ENCODE data around the gene DISC1. TPM values are rescaled to one million over a fixed set of nuclear protein-coding genes. Genes with fewer than 3 reads are reported as not detected.

The DISC1 gene
- polyA plus RNA-seq, 1 donor from 2014 or later: 0.84 TPM

GRCh38 chr1:231695439-231696255 lies 69.1 kb downstream of the DISC1 start:
- Histone ChIP-seq H3K9me2 (ENCODE audit: insufficient read depth, low read length) (no peaks in the 10 kb centered on the region), H2AFZ (ENCODE audit: low read depth, low read length) (no peak overlapping the region), H3K4me3 (ENCODE audit: low read length) (no peak overlapping the region), H3K27me3 (ENCODE audit: insufficient read depth, low read depth, low read length) (no peaks in the 10 kb centered on the region), H3K9me3 (ENCODE audit: low read length) (no peaks in the 10 kb centered on the region), H3K9ac (ENCODE audit: low read length) (no peak overlapping the region), H3K79me2 (replicated peaks; ENCODE audit: insufficient read depth, low read length) (no peaks in the 10 kb centered on the region), H3K4me2 (ENCODE audit: low read length) (no peak overlapping the region), H3K27ac (ENCODE audit: low read length) (no peak overlapping the region), H4K20me1 (ENCODE audit: insufficient read depth) (no peaks in the 10 kb centered on the region), H3K36me3 (ENCODE audit: insufficient read depth, low read length) (no peaks in the 10 kb centered on the region), H3F3A (ENCODE audit: insufficient read depth, low read length, poor library complexity, severe bottlenecking) (no peaks in the 10 kb centered on the region)
- TF ChIP-seq EZH2 (IDR thresholded peaks at IDR 0.05; ENCODE audit: borderline replicate concordance, insufficient read depth, low read length, poor library complexity, severe bottlenecking) (no peak), SMC3 (conservative IDR thresholded peaks at IDR 0.05; ENCODE audit: poor library complexity) (no peak), TAF1 (IDR thresholded peaks at IDR 0.05; ENCODE audit: low read depth) (no peak), EP300 (conservative IDR thresholded peaks at IDR 0.05; ENCODE audit: poor library complexity, severe bottlenecking) (no peak), MXI1 (conservative IDR thresholded peaks at IDR 0.05; ENCODE audit: poor library complexity, severe bottlenecking) (no peak)

GRCh38 chr1:231699784-231700183 lies 73.2 kb downstream of the DISC1 start:
- no peaks in the 10 kb centered on the region for H3F3A ChIP-seq (ENCODE audit: insufficient read depth, low read length, poor library complexity, severe bottlenecking)
- no peak overlapping the region for H3K4me3 ChIP-seq (ENCODE audit: low read length)
- no peak overlapping the region for H3K27ac ChIP-seq (ENCODE audit: low read length)
- no peak overlapping the region for H2AFZ ChIP-seq (ENCODE audit: low read depth, low read length)
- no peaks in the 10 kb centered on the region for H3K27me3 ChIP-seq (ENCODE audit: insufficient read depth, low read depth, low read length)
- TF ChIP-seq POLR2AphosphoS5 (IDR thresholded peaks at IDR 0.05) (no peak), TAF1 (IDR thresholded peaks at IDR 0.05; ENCODE audit: low read depth) (no peak), EP300 (conservative IDR thresholded peaks at IDR 0.05; ENCODE audit: poor library complexity, severe bottlenecking) (no peak), SMC3 (conservative IDR thresholded peaks at IDR 0.05; ENCODE audit: poor library complexity) (no peak), CTCF (IDR thresholded peaks at IDR 0.05; ENCODE audit: poor library complexity, severe bottlenecking) (no peak), RAD21 (conservative IDR thresholded peaks at IDR 0.05) (no peak), REST (IDR thresholded peaks at IDR 0.05; ENCODE audit: borderline replicate concordance) (no peak), EZH2 (IDR thresholded peaks at IDR 0.05; ENCODE audit: borderline replicate concordance, insufficient read depth, low read length, poor library complexity, severe bottlenecking) (no peak), MXI1 (conservative IDR thresholded peaks at IDR 0.05; ENCODE audit: poor library complexity, severe bottlenecking) (no peak)
- no peak overlapping the region for H3K4me2 ChIP-seq (ENCODE audit: low read length)
- H3K79me2 ChIP-seq (replicated peaks; ENCODE audit: insufficient read depth, low read length): no peaks in the 10 kb centered on the region
- no peaks in the 10 kb centered on the region for H4K20me1 ChIP-seq (ENCODE audit: insufficient read depth)
- no peaks in the 10 kb centered on the region for H3K9me3 ChIP-seq (ENCODE audit: low read length)
- no peaks in the 10 kb centered on the region for H3K9me2 ChIP-seq (ENCODE audit: insufficient read depth, low read length)
- H3K36me3 ChIP-seq (ENCODE audit: insufficient read depth, low read length): no peaks in the 10 kb centered on the region
- H3K9ac ChIP-seq (ENCODE audit: low read length): no peak overlapping the region

Data from neural cell (in vitro differentiated cells).